GM23338 (cell line): ENCODE results near the gene CDH4. TPM values are rescaled to one million over a fixed set of nuclear protein-coding genes. Genes with fewer than 3 reads are reported as not detected.

Experiments used
- CREB1 ChIP-seq: fragments of 250-450 bp; sonication (Bioruptor Pico); IDR thresholded peaks from 2 replicates; pipeline ENCODE4 v1.5.0; 2020; ENCODE audit warnings: low read depth, mild to moderate bottlenecking, moderate library complexity
- CTCF ChIP-seq, 2 experiments: fragments of 200-600 bp in 1 of 2; sonication (generic) in 1 of 2; conservative IDR thresholded peaks; 2 replicates each; pipeline versions ENCODE4 v1.5.1 to v1.6.1; 2016 to 2017; ENCODE audit warnings: antibody characterized with exemption in 2 of 2, low read depth in 2 of 2, mild to moderate bottlenecking in 2 of 2, moderate library complexity in 1 of 2
- EZH2 ChIP-seq: fragments of 200-600 bp; sonication (generic); IDR thresholded peaks from one replicate; pipeline ENCODE4 v1.8.0; 2017; ENCODE audit warnings: antibody characterized with exemption, mild to moderate bottlenecking, low read depth; ENCODE audit not compliant: unreplicated experiment
- EZH2phosphoT487 ChIP-seq: fragments of 200-600 bp; sonication (generic); IDR thresholded peaks from one replicate; pipeline ENCODE4 v1.8.1; 2018; ENCODE audit warnings: antibody characterized with exemption; ENCODE audit not compliant: unreplicated experiment
- JUNB ChIP-seq: IDR thresholded peaks from one replicate; pipeline ENCODE4 v1.6.1; 2016; ENCODE audit warnings: antibody characterized with exemption; ENCODE audit not compliant: unreplicated experiment
- POLR2AphosphoS5 ChIP-seq: IDR thresholded peaks from 2 replicates; pipeline ENCODE4 v1.6.1; 2016; ENCODE audit warnings: antibody characterized with exemption, low read depth
- REST ChIP-seq: IDR thresholded peaks from one replicate; pipeline ENCODE4 v1.6.1; 2018; ENCODE audit warnings: antibody characterized with exemption; ENCODE audit not compliant: unreplicated experiment
- STAT1 ChIP-seq: IDR thresholded peaks from one replicate; pipeline ENCODE4 v1.6.1; 2016; ENCODE audit warnings: antibody characterized with exemption; ENCODE audit not compliant: unreplicated experiment
- ZNF331 ChIP-seq: fragments of 250-450 bp; sonication (Bioruptor Pico); IDR thresholded peaks from 2 replicates; pipeline ENCODE4 v1.5.0; 2020; ENCODE audit warnings: low read depth, mild to moderate bottlenecking, moderate library complexity
- ZNF462 ChIP-seq: fragments of 250-450 bp; sonication (Bioruptor Pico); IDR thresholded peaks from 2 replicates; pipeline ENCODE4 v1.5.0; 2020; ENCODE audit warnings: mild to moderate bottlenecking, moderate library complexity
- polyA plus RNA-seq: library from polyadenylated mRNA; unstranded; fragments of >200 nt; fragmentation: Nextera tagmentation; extraction: Ambion mirVana; gene quantifications from 2 replicates; pipeline ENCODE4 v1.2.1, GENCODE V29; 2016
- total RNA-seq: library from RNA; depleted of rRNA; stranded (reverse); fragments of >200 nt; shearing (Covaris generic); gene quantifications from 2 replicates; pipeline ENCODE4 v1.2.3, GENCODE V29; 2014

Gene CDH4
- total and polyA plus RNA-seq, 2 experiments from 2014 or later: 1.2 to 4.2 TPM

- TF ChIP-seq ZNF462 (CRISPR knock-in tag): no peak
- no peak for TF ChIP-seq REST
- TF ChIP-seq JUNB: no peak
- TF ChIP-seq POLR2AphosphoS5: no peak
- no peak for TF ChIP-seq CREB1 (CRISPR knock-in tag)
- TF ChIP-seq ZNF331 (CRISPR knock-in tag): no peak
- no peak for TF ChIP-seq EZH2phosphoT487
- TF ChIP-seq STAT1: no peak
- no peak for TF ChIP-seq EZH2
- no peak for TF ChIP-seq CTCF (conservative IDR thresholded peaks at IDR 0.05; ENCODE audit: low read depth in 2 of 2)
Measured at GRCh38 chr20:61801857-61802442, 549.9 kb downstream of the CDH4 start (continued).
